Measurements from ENCODE around the gene COG5. TPM values are rescaled to one million over a fixed set of nuclear protein-coding genes. Genes with fewer than 3 reads are reported as not detected.

Gene COG5
- total RNA-seq, 1 experiment from 2014 or later = 38.5 TPM

GRCh38 chr7:107321611-107322010 lies 242.1 kb downstream of the COG5 start:
- in situ Hi-C loops (cut with HindIII; ENCODE audit: low pct_unique_long_range_greater_than_20kb, low sequenced_read_pairs) = no loop called here
- DNase-seq (ENCODE audit: low read depth) = no peak

- in situ Hi-C loops (cut with HindIII; ENCODE audit: low pct_unique_long_range_greater_than_20kb, low sequenced_read_pairs) = no loop called here
- no peak for DNase-seq (ENCODE audit: low read depth)
Observed at GRCh38 chr7:107319724-107320228, 243.9 kb downstream of the COG5 start.

- in situ Hi-C loops (cut with HindIII; ENCODE audit: low pct_unique_long_range_greater_than_20kb, low sequenced_read_pairs) = no loop called here
- DNase-seq (ENCODE audit: low read depth) = no peak
Observed at GRCh38 chr7:107318523-107319160, 245.1 kb downstream of the COG5 start.

- DNase-seq (ENCODE audit: low read depth) = no peak
- in situ Hi-C loops (cut with HindIII; ENCODE audit: low pct_unique_long_range_greater_than_20kb, low sequenced_read_pairs) = no loop called here
Observed at GRCh38 chr7:107315716-107316220, 248.0 kb downstream of the COG5 start.

GRCh38 chr7:107313355-107313754 lies 250.4 kb downstream of the COG5 start:
- DNase-seq (ENCODE audit: low read depth) = no peak
- in situ Hi-C loops (cut with HindIII; ENCODE audit: low pct_unique_long_range_greater_than_20kb, low sequenced_read_pairs) = no loop called here

- in situ Hi-C loops (cut with HindIII; ENCODE audit: low pct_unique_long_range_greater_than_20kb, low sequenced_read_pairs) = no loop called here
- no peak for DNase-seq (ENCODE audit: low read depth)
Observed at GRCh38 chr7:107312418-107312817, 251.3 kb downstream of the COG5 start.

- in situ Hi-C loops (cut with HindIII; ENCODE audit: low pct_unique_long_range_greater_than_20kb, low sequenced_read_pairs) = no loop called here
Observed at GRCh38 chr7:107309296-107309695, 254.4 kb downstream of the COG5 start.

GRCh38 chr7:107304636-107305035 lies 259.1 kb downstream of the COG5 start:
- in situ Hi-C loops (cut with HindIII; ENCODE audit: low pct_unique_long_range_greater_than_20kb, low sequenced_read_pairs) = no loop called here
- DNase-seq (ENCODE audit: low read depth) = no peak

More at GRCh38 chr7:107309296-107309695, 254.4 kb downstream of the COG5 start:
- DNase-seq (ENCODE audit: low read depth) = no peak

GRCh38 chr7:107304063-107304462 lies 259.7 kb downstream of the COG5 start:
- no peak for DNase-seq (ENCODE audit: low read depth)
- in situ Hi-C loops (cut with HindIII; ENCODE audit: low pct_unique_long_range_greater_than_20kb, low sequenced_read_pairs) = no loop called here

GRCh38 chr7:107302250-107302847 lies 261.4 kb downstream of the COG5 start:
- no peak for DNase-seq (ENCODE audit: low read depth)
- in situ Hi-C loops (cut with HindIII; ENCODE audit: low pct_unique_long_range_greater_than_20kb, low sequenced_read_pairs) = no loop called here

- in situ Hi-C loops (cut with HindIII; ENCODE audit: low pct_unique_long_range_greater_than_20kb, low sequenced_read_pairs) = no loop called here
- no peak for DNase-seq (ENCODE audit: low read depth)
Observed at GRCh38 chr7:107294182-107294581, 269.5 kb downstream of the COG5 start.

- in situ Hi-C loops (cut with HindIII; ENCODE audit: low pct_unique_long_range_greater_than_20kb, low sequenced_read_pairs) = no loop called here
- DNase-seq (ENCODE audit: low read depth) = no peak
Observed at GRCh38 chr7:107292591-107292990, 271.1 kb downstream of the COG5 start.

GRCh38 chr7:107291434-107291833 lies 272.3 kb downstream of the COG5 start:
- in situ Hi-C loops (cut with HindIII; ENCODE audit: low pct_unique_long_range_greater_than_20kb, low sequenced_read_pairs) = no loop called here

GRCh38 chr7:107286751-107287621 lies 276.7 kb downstream of the COG5 start:
- in situ Hi-C loops (cut with HindIII; ENCODE audit: low pct_unique_long_range_greater_than_20kb, low sequenced_read_pairs) = no loop called here
- no peak for DNase-seq (ENCODE audit: low read depth)

More at GRCh38 chr7:107291434-107291833, 272.3 kb downstream of the COG5 start:
- DNase-seq (ENCODE audit: low read depth) = no peak

GRCh38 chr7:107284911-107285479 lies 278.7 kb downstream of the COG5 start:
- DNase-seq (ENCODE audit: low read depth) = no peak
- in situ Hi-C loops (cut with HindIII; ENCODE audit: low pct_unique_long_range_greater_than_20kb, low sequenced_read_pairs) = no loop called here

GRCh38 chr7:107277331-107277730 lies 286.4 kb downstream of the COG5 start:
- in situ Hi-C loops (cut with HindIII; ENCODE audit: low pct_unique_long_range_greater_than_20kb, low sequenced_read_pairs) = no loop called here
- DNase-seq (ENCODE audit: low read depth) = no peak

GRCh38 chr7:107276220-107276827 lies 287.4 kb downstream of the COG5 start:
- in situ Hi-C loops (cut with HindIII; ENCODE audit: low pct_unique_long_range_greater_than_20kb, low sequenced_read_pairs) = no loop called here
- no peak for DNase-seq (ENCODE audit: low read depth)

- in situ Hi-C loops (cut with HindIII; ENCODE audit: low pct_unique_long_range_greater_than_20kb, low sequenced_read_pairs) = no loop called here
- DNase-seq (ENCODE audit: low read depth) = no peak
Observed at GRCh38 chr7:107274506-107274905, 289.2 kb downstream of the COG5 start.
